Type B pancreatic cell (in vitro differentiated cells): Measurements from ENCODE around the gene MCL1. TPM values are rescaled to one million over a fixed set of nuclear protein-coding genes. Genes with fewer than 3 reads are reported as not detected.

Experiments
- DNase-seq: peaks from one replicate; pipeline ENCODE4 v3.0.0; 2021; ENCODE audit warnings: mixed read lengths; ENCODE audit not compliant: unreplicated experiment; ENCODE audit errors: extremely low spot score
- H3K27ac Mint-ChIP-seq: 2 replicates; pipeline ENCODE4 v1.8.0; 2021; ENCODE audit warnings: mild to moderate bottlenecking, mixed read lengths
- H3K27me3 Mint-ChIP-seq: 2 replicates; pipeline ENCODE4 v1.8.0; 2021; ENCODE audit warnings: mixed read lengths
- H3K36me3 Mint-ChIP-seq: 2 replicates; pipeline ENCODE4 v1.8.0; 2021; ENCODE audit warnings: mixed read lengths
- H3K4me1 Mint-ChIP-seq: one replicate; pipeline ENCODE4 v1.8.0; 2021; ENCODE audit warnings: mixed read lengths; ENCODE audit not compliant: unreplicated experiment
- H3K4me3 Mint-ChIP-seq: 2 replicates; pipeline ENCODE4 v1.8.0; 2021; ENCODE audit warnings: mild to moderate bottlenecking, mixed read lengths
- H3K9me3 Mint-ChIP-seq: 2 replicates; pipeline ENCODE4 v1.8.0; 2021; ENCODE audit warnings: mixed read lengths
- total RNA-seq: library from RNA; stranded (reverse); gene quantifications from 2 replicates; pipeline ENCODE4 v1.2.1, GENCODE V29; 2021; ENCODE audit warnings: low replicate concordance
- TF ChIP-seq, protein P1 (sequence below): fragments of 200-600 bp; sonication (generic); conservative IDR thresholded peaks from 2 replicates; pipeline ENCODE4 v1.5.0; 2021; ENCODE audit warnings: antibody characterized with exemption, mild to moderate bottlenecking

Gene MCL1
- total RNA-seq, 1 donor from 2014 or later, result 187 TPM

DNA sequence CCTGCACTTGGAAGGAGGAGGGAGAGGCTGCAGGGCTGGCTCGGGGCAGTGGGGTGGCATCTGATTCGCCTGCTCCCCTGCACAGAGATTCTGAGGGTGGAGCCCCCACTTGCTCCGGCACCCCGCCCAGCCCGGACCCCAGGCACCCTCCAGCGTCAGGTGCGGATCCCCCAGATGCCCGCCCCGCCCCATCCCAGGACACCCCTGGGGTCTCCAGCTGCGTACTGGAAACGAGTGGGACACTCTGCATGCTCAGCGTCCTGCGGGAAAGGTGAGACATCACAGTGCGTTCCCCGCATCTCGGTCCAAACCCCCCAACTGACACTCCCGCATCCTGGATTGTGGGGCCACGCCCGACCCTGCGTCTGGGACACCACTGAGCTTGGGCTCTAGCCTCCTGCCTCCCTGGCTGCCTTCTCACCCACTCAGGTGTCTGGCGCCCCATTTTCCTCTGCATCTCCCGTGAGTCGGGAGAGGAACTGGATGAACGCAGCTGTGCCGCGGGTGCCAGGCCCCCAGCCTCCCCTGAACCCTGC is 22.3 kb downstream of the MCL1 start:
- Mint-ChIP-seq H3K4me1 (peaks cover 24% of the 10 kb centered on the region), H3K4me3 (no peak overlapping the region), H3K27ac (no peak overlapping the region), H3K27me3 (no peaks in the 10 kb centered on the region), H3K9me3 (no peaks in the 10 kb centered on the region), H3K36me3 (no peaks in the 10 kb centered on the region)
- no peak for DNase-seq
- TF ChIP-seq, protein P1, sequence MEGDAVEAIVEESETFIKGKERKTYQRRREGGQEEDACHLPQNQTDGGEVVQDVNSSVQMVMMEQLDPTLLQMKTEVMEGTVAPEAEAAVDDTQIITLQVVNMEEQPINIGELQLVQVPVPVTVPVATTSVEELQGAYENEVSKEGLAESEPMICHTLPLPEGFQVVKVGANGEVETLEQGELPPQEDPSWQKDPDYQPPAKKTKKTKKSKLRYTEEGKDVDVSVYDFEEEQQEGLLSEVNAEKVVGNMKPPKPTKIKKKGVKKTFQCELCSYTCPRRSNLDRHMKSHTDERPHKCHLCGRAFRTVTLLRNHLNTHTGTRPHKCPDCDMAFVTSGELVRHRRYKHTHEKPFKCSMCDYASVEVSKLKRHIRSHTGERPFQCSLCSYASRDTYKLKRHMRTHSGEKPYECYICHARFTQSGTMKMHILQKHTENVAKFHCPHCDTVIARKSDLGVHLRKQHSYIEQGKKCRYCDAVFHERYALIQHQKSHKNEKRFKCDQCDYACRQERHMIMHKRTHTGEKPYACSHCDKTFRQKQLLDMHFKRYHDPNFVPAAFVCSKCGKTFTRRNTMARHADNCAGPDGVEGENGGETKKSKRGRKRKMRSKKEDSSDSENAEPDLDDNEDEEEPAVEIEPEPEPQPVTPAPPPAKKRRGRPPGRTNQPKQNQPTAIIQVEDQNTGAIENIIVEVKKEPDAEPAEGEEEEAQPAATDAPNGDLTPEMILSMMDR, result no peak

DNA sequence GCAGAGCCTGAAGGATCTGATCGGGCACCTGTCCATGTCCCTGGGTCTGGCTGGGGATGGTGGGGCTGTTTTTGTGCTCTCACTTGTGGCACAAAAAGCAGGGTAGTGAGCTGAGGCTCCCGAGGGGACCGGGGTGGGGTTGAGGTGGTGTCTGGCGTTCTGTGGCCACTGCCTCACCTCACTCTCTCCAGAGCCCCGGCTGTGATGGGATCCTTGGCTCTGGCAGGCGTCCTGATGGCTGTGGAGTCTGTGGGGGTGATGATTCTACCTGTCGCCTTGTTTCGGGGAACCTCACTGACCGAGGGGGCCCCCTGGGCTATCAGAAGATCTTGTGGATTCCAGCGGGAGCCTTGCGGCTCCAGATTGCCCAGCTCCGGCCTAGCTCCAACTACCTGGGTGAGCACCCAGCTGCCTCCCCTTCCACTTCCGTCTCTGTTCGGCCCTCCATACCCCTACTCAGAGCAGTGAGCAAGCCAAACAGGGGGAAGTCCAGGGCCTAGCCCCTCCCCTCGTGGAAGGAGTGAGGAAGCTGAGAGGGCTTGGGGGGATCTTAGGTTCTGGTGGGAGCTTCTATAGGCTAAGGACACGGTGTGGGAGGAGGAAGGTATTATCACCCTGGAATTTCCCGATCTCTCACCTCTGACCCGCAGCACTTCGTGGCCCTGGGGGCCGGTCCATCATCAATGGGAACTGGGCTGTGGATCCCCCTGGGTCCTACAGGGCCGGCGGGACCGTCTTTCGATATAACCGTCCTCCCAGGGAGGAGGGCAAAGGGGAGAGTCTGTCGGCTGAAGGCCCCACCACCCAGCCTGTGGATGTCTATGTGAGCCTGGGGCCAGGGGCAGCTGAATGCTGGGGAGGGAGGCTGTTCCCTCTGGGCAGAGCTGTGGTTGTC is 23.2 kb downstream of the MCL1 start:
- peak overlapping the region; percentile 16 for H3K27ac Mint-ChIP-seq
- peaks cover 27% of the 10 kb centered on the region for H3K4me1 Mint-ChIP-seq
- no peaks in the 10 kb centered on the region for H3K27me3 Mint-ChIP-seq
- TF ChIP-seq, protein P1, result no peak
- H3K9me3 Mint-ChIP-seq, result no peaks in the 10 kb centered on the region
- no peaks in the 10 kb centered on the region for H3K36me3 Mint-ChIP-seq
- no peak for DNase-seq
- no peak overlapping the region for H3K4me3 Mint-ChIP-seq

DNA sequence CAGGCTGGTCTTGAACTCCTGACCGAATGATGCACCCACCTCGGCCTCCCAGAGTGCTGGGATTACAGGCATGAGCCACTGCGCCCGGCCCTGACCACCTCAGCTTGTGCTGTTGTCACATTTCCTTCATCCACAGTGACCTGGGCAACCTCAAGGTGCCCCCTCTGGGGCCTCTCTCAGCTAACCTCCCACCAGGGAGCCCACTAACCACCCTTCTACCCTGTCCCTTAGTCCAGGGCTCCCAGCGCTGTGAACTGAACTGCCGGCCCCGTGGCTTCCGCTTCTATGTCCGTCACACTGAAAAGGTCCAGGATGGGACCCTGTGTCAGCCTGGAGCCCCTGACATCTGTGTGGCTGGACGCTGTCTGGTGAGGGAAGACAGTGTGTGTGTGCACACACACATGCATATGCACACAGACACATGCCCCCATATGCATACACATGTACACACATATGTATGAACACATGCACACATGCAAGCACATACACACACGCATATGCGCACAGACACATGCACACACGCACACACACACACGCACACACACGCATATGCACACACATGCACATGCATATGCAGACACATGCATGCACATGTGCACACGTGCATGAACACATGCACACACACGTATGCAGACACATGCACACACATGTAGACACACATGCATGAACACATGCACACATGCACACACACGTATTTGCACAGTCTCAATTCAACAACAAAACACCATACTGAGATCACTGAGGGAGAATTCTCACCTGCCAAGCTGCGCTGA is 24.0 kb downstream of the MCL1 start:
- H3K27me3 Mint-ChIP-seq, result no peaks in the 10 kb centered on the region
- H3K4me3 Mint-ChIP-seq, result no peak overlapping the region
- no peaks in the 10 kb centered on the region for H3K36me3 Mint-ChIP-seq
- H3K4me1 Mint-ChIP-seq, result peaks cover 22% of the 10 kb centered on the region
- no peaks in the 10 kb centered on the region for H3K9me3 Mint-ChIP-seq
- H3K27ac Mint-ChIP-seq, result peak overlapping the region; percentile 65
- no peak for DNase-seq
- TF ChIP-seq, protein P1, result no peak

DNA sequence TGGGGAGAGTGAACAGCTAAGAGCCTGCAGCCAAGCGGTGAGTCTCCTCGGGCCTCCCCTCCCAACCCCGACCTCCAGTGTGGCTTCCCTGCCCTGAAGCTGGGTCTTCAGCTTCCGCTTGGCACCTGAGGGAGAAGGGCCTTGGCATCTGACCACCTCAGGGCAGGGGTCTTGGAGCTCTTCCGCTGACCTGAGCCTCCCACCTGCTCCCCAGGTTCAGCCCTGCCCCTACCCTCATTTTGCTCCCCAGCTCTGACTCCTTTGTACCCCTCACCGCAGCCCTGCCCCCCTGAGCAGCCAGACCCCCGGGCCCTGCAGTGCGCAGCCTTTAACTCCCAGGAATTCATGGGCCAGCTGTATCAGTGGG is 25.3 kb downstream of the MCL1 start:
- DNase-seq, result no peak

DNA sequence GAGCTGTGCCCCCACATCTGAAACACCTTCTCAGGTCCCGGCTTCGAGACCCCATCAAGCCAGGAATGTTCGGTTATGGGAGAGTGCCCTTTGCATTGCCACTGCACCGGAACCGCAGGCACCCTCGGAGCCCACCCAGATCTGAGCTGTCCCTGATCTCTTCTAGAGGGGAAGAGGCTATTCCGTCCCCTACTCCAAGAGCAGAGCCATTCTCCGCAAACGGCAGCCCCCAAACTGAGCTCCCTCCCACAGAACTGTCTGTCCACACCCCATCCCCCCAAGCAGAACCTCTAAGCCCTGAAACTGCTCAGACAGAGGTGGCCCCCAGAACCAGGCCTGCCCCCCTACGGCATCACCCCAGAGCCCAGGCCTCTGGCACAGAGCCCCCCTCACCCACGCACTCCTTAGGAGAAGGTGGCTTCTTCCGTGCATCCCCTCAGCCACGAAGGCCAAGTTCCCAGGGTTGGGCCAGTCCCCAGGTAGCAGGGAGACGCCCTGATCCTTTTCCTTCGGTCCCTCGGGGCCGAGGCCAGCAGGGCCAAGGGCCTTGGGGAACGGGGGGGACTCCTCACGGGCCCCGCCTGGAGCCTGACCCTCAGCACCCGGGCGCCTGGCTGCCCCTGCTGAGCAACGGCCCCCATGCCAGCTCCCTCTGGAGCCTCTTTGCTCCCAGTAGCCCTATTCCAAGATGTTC is 25.9 kb downstream of the MCL1 start:
- no peaks in the 10 kb centered on the region for H3K9me3 Mint-ChIP-seq
- no peak overlapping the region for H3K4me3 Mint-ChIP-seq
- peaks cover 21% of the 10 kb centered on the region for H3K4me1 Mint-ChIP-seq
- TF ChIP-seq, protein P1, result no peak
- H3K27ac Mint-ChIP-seq, result peak overlapping the region; percentile 26
- H3K36me3 Mint-ChIP-seq, result no peaks in the 10 kb centered on the region
- DNase-seq, result no peak
- H3K27me3 Mint-ChIP-seq, result peaks cover 4% of the 10 kb centered on the region

More for the DNA sequence above, 25.3 kb downstream of the MCL1 start:
- no peak overlapping the region for H3K27ac Mint-ChIP-seq
- H3K9me3 Mint-ChIP-seq, result no peaks in the 10 kb centered on the region
- peaks cover 4% of the 10 kb centered on the region for H3K27me3 Mint-ChIP-seq
- TF ChIP-seq, protein P1, result no peak
- H3K4me1 Mint-ChIP-seq, result peaks cover 20% of the 10 kb centered on the region
- H3K4me3 Mint-ChIP-seq, result no peak overlapping the region
- no peaks in the 10 kb centered on the region for H3K36me3 Mint-ChIP-seq
